ENCODE data around the gene CCDC97. TPM values are rescaled to one million over a fixed set of nuclear protein-coding genes. Genes with fewer than 3 reads are reported as not detected.

The CCDC97 gene
- total RNA-seq, 1 experiment from 2014 or later, result 23.0 TPM

DNA sequence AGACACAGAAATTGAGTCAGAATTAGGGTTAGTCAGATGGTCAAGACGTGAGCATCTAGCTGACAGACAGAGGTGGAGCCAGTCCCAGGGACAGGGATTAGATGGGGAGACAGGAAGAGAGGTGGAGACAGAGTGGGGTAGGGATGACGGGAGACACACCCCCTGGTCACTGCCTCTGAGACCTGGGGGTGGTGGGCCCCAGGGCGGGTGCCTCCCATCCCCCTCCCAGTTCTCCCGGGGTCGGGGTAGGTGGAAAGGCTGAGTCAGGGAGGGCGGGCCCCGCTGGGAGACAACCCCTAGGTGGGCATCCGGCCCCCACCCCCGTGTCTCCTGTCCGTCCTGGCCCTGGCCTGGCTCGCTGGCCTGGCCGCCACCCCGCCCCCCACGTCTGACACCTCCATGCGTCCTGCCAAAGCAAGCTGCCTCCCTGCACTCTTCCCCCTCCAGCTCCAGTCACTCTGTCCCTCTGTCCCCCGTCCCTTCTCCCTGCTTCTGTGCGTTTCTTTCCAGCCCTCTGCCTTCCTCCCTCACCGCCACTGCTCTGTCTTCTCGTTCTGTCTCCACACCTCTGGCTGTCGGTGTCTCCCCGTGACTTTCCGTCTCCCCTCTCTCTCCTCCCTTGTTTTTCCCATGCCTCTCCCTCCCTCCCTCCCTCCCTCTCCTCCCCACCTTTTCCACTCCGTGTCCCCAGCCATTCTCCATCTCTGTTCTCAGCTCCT is 15.1 kb downstream of the CCDC97 start:
- Histone ChIP-seq H3K4me2 (ENCODE audit: low read length) (no peak overlapping the region), H3K36me3 (ENCODE audit: control insufficient read depth in 1 of 2, insufficient read depth in 2 of 2, low read length in 2 of 2) (peaks cover 9 to 13% of the 10 kb centered on the region in 2 experiments; a peak in 2 of 4 replicates), H2AFZ (ENCODE audit: low read depth, low read length, poor library complexity, severe bottlenecking) (no peak overlapping the region), H3K4me1 (ENCODE audit: control insufficient read depth in 1 of 2, insufficient read depth in 2 of 2, low read length in 2 of 2) (peaks cover 8 to 39% of the 10 kb centered on the region in 2 experiments; a peak in 3 of 4 replicates), H3K9me3 (ENCODE audit: control insufficient read depth in 1 of 2, insufficient read depth in 1 of 2, low read depth in 1 of 2, low read length in 2 of 2) (no peaks in the 10 kb centered on the region), H3K27ac (ENCODE audit: low read depth, low read length) (no peak overlapping the region), H3K79me2 (ENCODE audit: insufficient read depth, low read length) (no peaks in the 10 kb centered on the region), H4K20me1 (ENCODE audit: insufficient read depth) (no peaks in the 10 kb centered on the region), H3K9ac (ENCODE audit: low read length) (no peak overlapping the region), H3K4me3 (replicated peaks in 1 of 2; ENCODE audit: low read depth in 1 of 2, low read length in 2 of 2) (no peak overlapping the region), H3K9me2 (ENCODE audit: insufficient read depth) (no peaks in the 10 kb centered on the region), H3K27me3 (ENCODE audit: insufficient read depth, low read length) (no peaks in the 10 kb centered on the region)
- intact Hi-C loops (cut with micrococcal nuclease), result loop anchor here (5.0 kb wide), 1 partner anchor 247 kb away; no protein-coding TSS in a partner anchor
- ChIA-PET CTCF (no interaction called here), POLR2A (no interaction called here), RAD21 (ENCODE audit: low non-redundant PET in 1 of 2, low total read pairs in 2 of 2, uncharacterized antibody in 2 of 2, unreplicated experiment in 2 of 2) (no interaction called here)
- ATAC-seq (no peak), DNase-seq (ENCODE audit: low read depth, low spot score) (no peak)
- TF ChIP-seq ZBTB33 (IDR thresholded peaks at IDR 0.05; ENCODE audit: extremely low read depth, insufficient replicate concordance, low read length) (no peak), POLR2AphosphoS5 (IDR thresholded peaks at IDR 0.05; ENCODE audit: low read depth, low read length) (peak; percentile 34; the same call in 1 of the 2 replicates), POLR2A (IDR thresholded peaks at IDR 0.05; ENCODE audit: borderline replicate concordance, extremely low read depth, insufficient read depth, insufficient read length) (no peak)
- no TSS peak for BruUV-seq (replicated peaks)

GRCh38 chr19:41325640-41325946 is 15.6 kb downstream of the CCDC97 start:
- ChIA-PET RAD21 (ENCODE audit: low non-redundant PET in 1 of 2, low total read pairs in 2 of 2, uncharacterized antibody in 2 of 2, unreplicated experiment in 2 of 2) (no interaction called here), CTCF (no interaction called here), POLR2A (no interaction called here)
- Histone ChIP-seq H3K4me2 (ENCODE audit: low read length) (no peak overlapping the region), H3K27me3 (ENCODE audit: insufficient read depth, low read length) (no peaks in the 10 kb centered on the region), H3K9ac (ENCODE audit: low read length) (no peak overlapping the region), H4K20me1 (ENCODE audit: insufficient read depth) (no peaks in the 10 kb centered on the region), H3K36me3 (ENCODE audit: control insufficient read depth in 1 of 2, insufficient read depth in 2 of 2, low read length in 2 of 2) (peaks cover 7 to 9% of the 10 kb centered on the region in 2 experiments; a peak in 1 of 4 replicates), H2AFZ (ENCODE audit: low read depth, low read length, poor library complexity, severe bottlenecking) (no peak overlapping the region), H3K9me3 (ENCODE audit: control insufficient read depth in 1 of 2, insufficient read depth in 1 of 2, low read depth in 1 of 2, low read length in 2 of 2) (no peaks in the 10 kb centered on the region), H3K27ac (ENCODE audit: low read depth, low read length) (no peak overlapping the region), H3K9me2 (ENCODE audit: insufficient read depth) (no peaks in the 10 kb centered on the region), H3K4me1 (ENCODE audit: control insufficient read depth in 1 of 2, insufficient read depth in 2 of 2, low read length in 2 of 2) (peaks cover 8 to 39% of the 10 kb centered on the region in 2 experiments; a peak in 3 of 4 replicates), H3K4me3 (replicated peaks in 1 of 2; ENCODE audit: low read depth in 1 of 2, low read length in 2 of 2) (no peak overlapping the region), H3K79me2 (ENCODE audit: insufficient read depth, low read length) (no peaks in the 10 kb centered on the region)
- no TSS peak for BruUV-seq (replicated peaks)
- DNase-seq (ENCODE audit: low read depth, low spot score), result no peak
- TF ChIP-seq, protein P1, sequence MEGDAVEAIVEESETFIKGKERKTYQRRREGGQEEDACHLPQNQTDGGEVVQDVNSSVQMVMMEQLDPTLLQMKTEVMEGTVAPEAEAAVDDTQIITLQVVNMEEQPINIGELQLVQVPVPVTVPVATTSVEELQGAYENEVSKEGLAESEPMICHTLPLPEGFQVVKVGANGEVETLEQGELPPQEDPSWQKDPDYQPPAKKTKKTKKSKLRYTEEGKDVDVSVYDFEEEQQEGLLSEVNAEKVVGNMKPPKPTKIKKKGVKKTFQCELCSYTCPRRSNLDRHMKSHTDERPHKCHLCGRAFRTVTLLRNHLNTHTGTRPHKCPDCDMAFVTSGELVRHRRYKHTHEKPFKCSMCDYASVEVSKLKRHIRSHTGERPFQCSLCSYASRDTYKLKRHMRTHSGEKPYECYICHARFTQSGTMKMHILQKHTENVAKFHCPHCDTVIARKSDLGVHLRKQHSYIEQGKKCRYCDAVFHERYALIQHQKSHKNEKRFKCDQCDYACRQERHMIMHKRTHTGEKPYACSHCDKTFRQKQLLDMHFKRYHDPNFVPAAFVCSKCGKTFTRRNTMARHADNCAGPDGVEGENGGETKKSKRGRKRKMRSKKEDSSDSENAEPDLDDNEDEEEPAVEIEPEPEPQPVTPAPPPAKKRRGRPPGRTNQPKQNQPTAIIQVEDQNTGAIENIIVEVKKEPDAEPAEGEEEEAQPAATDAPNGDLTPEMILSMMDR (IDR thresholded peaks at IDR 0.05 in 2 of 3, conservative IDR thresholded peaks at IDR 0.05 in 1 of 3; ENCODE audit: borderline replicate concordance in 1 of 3, insufficient read depth in 1 of 3, low read depth in 2 of 3, low read length in 2 of 3), result no peak
- no peak for ATAC-seq
- intact Hi-C loops (cut with micrococcal nuclease), result no loop called here

All from HCT116 (cell line).